Right renal pelvis (tissue), 4 donors: ENCODE data around the gene TJP3. TPM values are rescaled to one million over a fixed set of nuclear protein-coding genes. Genes with fewer than 3 reads are reported as not detected.

ENCODE experiments used
- polyA plus RNA-seq, 4 donors: library from polyadenylated mRNA; unstranded; fragments of 120-200 nt; gene quantifications; one replicate each; pipeline ENCODE4 v1.2.1, GENCODE V29; 2013; ENCODE audit not compliant: insufficient read length in 4 of 4

The TJP3 gene
- polyA plus RNA-seq, 4 donors, result 7.7 to 11.3 (median 9.6) TPM

Other genes with a start within 250 kb of the TJP3 start
- gene SMIM24, start 227.9 kb upstream of the TJP3 start, polyA plus RNA-seq, result 100 to 1,000 TPM; 466 to 589 (median 547) TPM
- under 1 TPM in 3 of 4 donors, not detected in 1; 0.32 to 0.43 (median 0.33) TPM for gene SMIM44, start 224.9 kb upstream of the TJP3 start, polyA plus RNA-seq
- gene DOHH, start 207.7 kb upstream of the TJP3 start, polyA plus RNA-seq, result 10 to 100 TPM in 1 of 4 donors, 1 to 10 TPM in 3; 5.4 to 12.6 (median 6.5) TPM
- gene FZR1, start 202.1 kb upstream of the TJP3 start, polyA plus RNA-seq, result 10 to 100 TPM; 51.4 to 58.8 (median 52.0) TPM
- gene TEKTIP1, start 169.2 kb upstream of the TJP3 start, polyA plus RNA-seq, result 1 to 10 TPM; 3.4 to 7.1 (median 4.8) TPM
- 10 to 100 TPM; 46.5 to 66.2 (median 56.5) TPM for gene MFSD12, start 150.8 kb upstream of the TJP3 start, polyA plus RNA-seq
- gene HMG20B, start 135.4 kb upstream of the TJP3 start, polyA plus RNA-seq, result 10 to 100 TPM; 72.9 to 95.8 (median 74.2) TPM
- gene GIPC3, start 122.9 kb upstream of the TJP3 start, polyA plus RNA-seq, result 1 to 10 TPM; 2.6 to 4.2 (median 3.1) TPM
- 1 to 10 TPM; 2.7 to 4.1 (median 3.1) TPM for gene TBXA2R, start 101.5 kb upstream of the TJP3 start, polyA plus RNA-seq
- gene CACTIN, start 81.6 kb upstream of the TJP3 start, polyA plus RNA-seq, result 10 to 100 TPM; 19.7 to 30.8 (median 21.0) TPM
- 10 to 100 TPM; 19.3 to 30.8 (median 23.3) TPM for gene PIP5K1C, start 7.9 kb upstream of the TJP3 start, polyA plus RNA-seq
- 10 to 100 TPM; 14.2 to 21.6 (median 16.6) TPM for gene APBA3, start 53.3 kb downstream of the TJP3 start, polyA plus RNA-seq
- 10 to 100 TPM; 32.1 to 43.9 (median 38.1) TPM for gene MRPL54, start 54.3 kb downstream of the TJP3 start, polyA plus RNA-seq
- under 1 TPM in 1 of 4 donors, not detected in 3; 0.03 TPM for gene RAX2, start 63.8 kb downstream of the TJP3 start, polyA plus RNA-seq
- gene MATK, start 78.0 kb downstream of the TJP3 start, polyA plus RNA-seq, result 1 to 10 TPM in 2 of 4 donors, under 1 TPM in 2; 0.50 to 1.8 (median 1.1) TPM
- 1 to 10 TPM; 1.3 to 1.8 (median 1.6) TPM for gene ZFR2, start 160.7 kb downstream of the TJP3 start, polyA plus RNA-seq
- under 1 TPM; 0.32 to 0.61 (median 0.39) TPM for gene ATCAY, start 172.3 kb downstream of the TJP3 start, polyA plus RNA-seq
- under 1 TPM in 2 of 4 donors, not detected in 2; 0.39 to 0.59 TPM for gene NMRK2, start 224.7 kb downstream of the TJP3 start, polyA plus RNA-seq